Neural cell (in vitro differentiated cells): ENCODE measurements around the gene COL5A1.

Experiments used
- CTCF ChIP-seq: fragments of 450-650 bp; IDR thresholded peaks from 2 replicates; pipeline ENCODE4 v1.5.1; 2014; ENCODE audit warnings: antibody characterized with exemption, mild to moderate bottlenecking, moderate library complexity; ENCODE audit not compliant: poor library complexity, severe bottlenecking
- EP300 ChIP-seq: fragments of 450-650 bp; conservative IDR thresholded peaks from 2 replicates; pipeline ENCODE4 v1.6.1; 2014; ENCODE audit warnings: antibody characterized with exemption, mild to moderate bottlenecking, moderate library complexity; ENCODE audit not compliant: poor library complexity, severe bottlenecking
- POLR2AphosphoS5 ChIP-seq: IDR thresholded peaks from 2 replicates; pipeline ENCODE4 v1.6.1; 2012

- TF ChIP-seq POLR2AphosphoS5 (no peak), CTCF (no peak), EP300 (no peak)
Measured at GRCh38 chr9:134676361-134676760, 34.8 kb downstream of the COL5A1 start.
